GM18873 (cell line): ENCODE data around the gene TBRG4.

Source experiments
- ATAC-seq: cut with Tn5 transposase; IDR thresholded peaks from one replicate; pipeline ENCODE4 v1.9.1; 2021; ENCODE audit warnings: mild to moderate bottlenecking, moderate library complexity, moderate number of reproducible peaks; ENCODE audit not compliant: unreplicated experiment, low FRiP score

The TBRG4 gene

DNA sequence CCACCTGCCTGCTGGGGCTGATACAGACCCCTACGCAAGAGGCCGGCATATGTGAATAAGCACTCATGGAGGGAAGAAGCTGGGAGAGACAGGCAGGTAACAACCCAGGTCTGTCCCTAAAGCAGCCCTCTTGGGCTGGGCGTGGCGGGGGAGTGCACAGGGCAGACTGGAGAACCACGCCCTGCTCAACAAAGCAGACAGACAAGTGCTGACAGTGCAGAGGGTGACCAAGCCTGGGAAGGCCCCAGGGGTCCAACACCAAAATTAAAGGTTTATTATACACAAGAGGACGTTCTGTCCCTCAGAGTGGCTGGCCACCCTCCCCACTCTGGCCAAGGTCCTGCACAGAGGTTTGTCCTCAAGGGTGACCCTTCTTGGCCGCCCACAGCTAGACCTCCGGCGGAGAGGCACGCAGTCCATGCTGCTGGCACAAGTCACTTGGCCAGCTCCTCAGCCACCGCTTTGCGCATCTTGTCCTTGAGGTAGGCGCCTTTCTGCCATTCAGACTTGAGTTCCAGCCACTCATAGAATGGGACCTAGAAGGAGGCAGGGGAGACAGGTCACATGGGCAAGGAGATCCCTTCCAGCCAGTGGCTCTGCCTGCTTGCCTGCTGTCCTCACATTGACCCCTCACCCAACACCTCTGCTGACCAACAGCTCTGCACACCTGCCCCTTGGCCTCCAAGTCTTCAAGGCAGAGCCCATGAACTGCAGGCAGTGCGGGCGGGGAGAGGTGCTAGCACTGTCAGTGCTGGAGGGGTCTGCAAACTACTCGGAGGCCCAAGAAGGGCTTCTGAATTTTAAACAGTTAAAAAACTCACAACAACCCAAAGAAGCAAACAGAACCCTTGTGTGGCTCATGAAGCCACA, 11.4 kb downstream of the TBRG4 start:
- no peak for ATAC-seq

DNA sequence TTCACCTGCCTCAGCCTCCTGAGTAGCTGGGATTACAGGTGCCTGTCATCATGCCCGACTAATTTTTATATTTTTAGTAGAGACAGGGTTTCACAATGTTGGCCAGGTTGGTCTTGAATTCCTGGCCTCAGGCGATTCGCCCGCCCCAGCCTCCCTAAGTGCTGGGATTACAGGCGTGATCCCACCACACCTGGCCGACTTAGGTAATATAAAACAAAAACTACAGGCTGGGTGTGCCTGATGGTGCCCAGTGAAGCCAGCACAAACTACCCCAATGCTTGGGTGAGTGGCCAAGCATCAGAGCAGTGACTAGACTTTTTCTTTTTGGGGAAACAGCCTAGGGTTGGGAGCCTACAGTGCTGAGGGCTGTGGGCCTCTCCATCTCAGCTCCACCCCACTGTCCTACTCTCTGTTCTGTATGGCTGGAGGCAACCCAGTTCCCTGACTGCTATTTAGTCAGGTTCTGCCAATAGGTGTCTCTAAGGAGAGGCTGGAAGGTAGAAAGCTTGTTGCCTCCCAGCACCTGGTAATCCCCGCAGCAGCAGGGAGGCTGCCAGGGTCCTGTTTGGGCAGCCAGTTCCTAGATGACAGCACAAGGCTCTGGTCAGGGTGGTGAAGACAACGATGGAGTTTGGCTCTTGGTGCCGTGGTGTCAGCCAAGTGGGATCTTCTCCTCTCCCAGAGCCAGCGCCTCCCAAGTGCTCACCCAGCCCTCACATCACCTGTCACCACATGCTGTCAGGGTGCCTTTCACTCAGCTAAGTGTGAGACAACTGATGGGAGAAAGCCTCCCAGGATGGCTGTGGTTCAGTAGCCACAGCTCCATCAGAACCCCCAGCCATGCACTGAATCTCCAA, 12.3 kb downstream of the TBRG4 start:
- no peak for ATAC-seq

DNA sequence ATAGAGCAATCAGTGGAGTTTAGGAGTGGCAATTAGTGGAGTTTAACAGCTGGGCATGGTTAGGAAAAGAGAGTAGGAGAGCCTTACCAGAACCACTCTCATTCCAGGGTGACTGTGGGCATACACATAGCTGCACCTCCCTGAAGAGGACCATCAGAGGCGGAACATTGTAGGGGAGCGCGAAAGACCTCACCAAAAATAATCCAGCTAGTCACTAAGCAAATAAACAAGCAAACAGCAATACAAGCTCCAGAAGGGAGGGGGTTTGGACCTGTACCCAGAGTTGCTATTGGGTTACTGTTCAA, 18.6 kb downstream of the TBRG4 start:
- ATAC-seq = no peak

DNA sequence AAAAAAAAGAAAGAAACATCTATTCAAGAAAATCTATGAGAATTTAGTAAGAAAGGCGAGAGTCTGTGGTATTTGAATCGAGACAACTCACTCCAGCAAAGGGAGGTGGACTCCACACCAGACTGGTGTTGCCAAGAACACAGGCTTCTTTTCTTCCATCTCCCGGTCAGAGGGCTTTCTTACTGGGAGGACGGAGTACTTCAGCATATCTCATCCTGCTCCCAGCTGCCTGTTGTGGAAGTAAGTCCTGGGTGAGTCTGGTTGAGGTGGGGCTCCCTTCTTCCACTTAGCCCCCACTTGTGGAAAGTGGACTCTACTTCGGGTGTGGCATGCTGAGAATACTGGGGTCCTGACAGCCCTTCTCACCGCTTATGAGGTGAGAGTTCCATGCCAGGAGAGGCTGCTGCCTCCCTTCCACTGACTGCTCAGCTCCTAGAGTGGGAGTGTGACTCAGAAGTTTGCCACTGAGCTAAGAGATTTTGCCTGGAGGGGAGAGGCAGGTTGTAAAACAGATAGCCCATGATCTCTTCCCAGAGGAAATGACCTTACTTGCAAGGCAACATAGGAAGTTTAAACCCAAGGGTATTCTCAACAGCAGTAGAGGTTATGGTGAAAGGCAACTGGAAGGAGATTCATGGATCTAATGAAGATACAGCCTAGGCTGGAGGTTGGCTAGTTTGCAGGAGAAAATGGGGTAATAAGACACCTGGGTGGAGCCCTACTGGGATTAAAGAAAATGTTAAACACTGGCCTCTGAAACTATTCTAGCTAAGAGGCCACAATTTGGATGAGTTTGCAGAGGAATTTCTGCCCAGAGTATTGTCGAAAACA, 19.2 kb downstream of the TBRG4 start:
- ATAC-seq = no peak

DNA sequence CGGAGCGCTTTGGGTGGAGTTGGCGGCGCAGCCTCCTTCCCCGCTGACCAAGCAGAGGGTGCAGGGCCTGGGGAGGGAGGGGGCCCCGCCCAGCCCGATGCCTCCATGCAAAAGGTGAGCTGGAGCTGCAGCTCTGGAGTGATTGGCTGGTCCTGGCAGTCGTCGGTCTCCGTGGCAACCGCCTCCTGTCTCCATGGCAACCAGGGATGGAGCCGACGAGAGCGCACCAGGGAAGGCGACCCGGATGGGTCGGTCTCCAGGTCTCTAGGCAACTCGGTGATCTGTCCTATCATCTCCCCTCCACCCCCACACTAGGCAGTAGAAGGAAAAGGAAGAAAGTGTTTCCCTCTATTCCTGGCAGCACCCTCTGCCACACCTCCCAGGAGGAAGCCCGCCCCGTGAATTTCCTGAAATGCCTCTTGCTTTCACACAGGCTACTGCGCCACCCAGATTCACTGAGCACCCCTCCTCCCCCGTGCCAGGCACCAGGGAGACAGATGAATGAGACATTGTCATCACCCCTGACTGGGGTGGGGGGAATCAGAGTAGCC, 22.1 kb downstream of the TBRG4 start:
- ATAC-seq = no peak

DNA sequence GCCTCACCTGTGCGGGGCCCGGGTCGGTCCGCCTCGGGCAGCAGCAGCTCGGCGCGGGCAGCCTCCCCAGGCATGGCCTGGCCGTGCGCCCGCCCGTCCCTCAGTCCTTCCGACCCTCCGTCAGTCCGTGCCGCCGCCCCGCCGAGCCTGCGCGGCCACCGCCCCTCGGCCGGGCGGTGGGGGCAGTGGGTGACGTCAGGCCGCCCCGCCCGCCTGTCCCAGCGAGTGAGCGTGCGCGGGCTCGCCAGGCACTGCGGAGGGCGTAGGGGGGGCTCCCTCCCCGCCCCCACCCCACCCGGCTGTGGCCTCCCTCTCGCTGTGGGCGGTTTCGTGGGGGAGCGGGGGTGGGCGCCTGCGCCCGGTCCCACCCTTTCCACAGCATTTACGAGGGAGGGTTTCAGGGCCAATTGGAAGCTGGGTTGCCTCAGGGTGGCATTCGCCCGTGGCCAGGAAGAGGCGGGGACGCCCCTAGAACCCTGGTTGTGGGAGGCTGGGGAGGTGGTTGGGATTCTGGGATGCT, 22.6 kb downstream of the TBRG4 start, which contains the start of gene NACAD:
NACAD (minus strand) TSS at position 149 of the 520 bp plus-strand sequence; CDS start at position 74, 75 bp downstream.
- ATAC-seq = no peak

DNA sequence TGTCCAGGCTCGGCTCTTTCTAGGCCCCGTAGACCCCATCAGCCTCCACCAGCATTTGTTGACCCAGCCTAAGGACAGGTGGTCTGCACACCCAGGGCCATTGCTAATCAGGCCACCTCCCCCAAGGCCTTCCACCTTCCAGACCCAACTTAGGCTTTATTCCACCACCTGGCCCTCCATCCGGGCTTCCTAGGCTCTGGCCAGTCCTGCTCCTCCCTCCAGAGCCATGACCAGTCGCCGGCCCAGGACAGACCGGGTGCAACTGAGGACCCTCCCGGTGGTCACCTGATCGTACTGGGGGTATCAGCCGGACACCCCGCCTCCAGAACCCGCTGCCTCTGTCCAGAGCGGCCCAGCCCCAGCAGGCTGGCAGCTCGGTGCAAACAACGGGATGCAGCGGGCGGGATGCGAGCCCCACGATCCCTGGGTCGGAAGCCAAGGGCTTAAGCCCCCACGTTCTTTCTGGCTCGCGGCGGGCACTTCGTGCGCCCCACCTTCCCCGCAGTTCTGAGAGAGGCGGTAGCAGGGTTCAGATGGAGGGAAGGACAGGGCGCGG, 23.3 kb downstream of the TBRG4 start:
- ATAC-seq = no peak

DNA sequence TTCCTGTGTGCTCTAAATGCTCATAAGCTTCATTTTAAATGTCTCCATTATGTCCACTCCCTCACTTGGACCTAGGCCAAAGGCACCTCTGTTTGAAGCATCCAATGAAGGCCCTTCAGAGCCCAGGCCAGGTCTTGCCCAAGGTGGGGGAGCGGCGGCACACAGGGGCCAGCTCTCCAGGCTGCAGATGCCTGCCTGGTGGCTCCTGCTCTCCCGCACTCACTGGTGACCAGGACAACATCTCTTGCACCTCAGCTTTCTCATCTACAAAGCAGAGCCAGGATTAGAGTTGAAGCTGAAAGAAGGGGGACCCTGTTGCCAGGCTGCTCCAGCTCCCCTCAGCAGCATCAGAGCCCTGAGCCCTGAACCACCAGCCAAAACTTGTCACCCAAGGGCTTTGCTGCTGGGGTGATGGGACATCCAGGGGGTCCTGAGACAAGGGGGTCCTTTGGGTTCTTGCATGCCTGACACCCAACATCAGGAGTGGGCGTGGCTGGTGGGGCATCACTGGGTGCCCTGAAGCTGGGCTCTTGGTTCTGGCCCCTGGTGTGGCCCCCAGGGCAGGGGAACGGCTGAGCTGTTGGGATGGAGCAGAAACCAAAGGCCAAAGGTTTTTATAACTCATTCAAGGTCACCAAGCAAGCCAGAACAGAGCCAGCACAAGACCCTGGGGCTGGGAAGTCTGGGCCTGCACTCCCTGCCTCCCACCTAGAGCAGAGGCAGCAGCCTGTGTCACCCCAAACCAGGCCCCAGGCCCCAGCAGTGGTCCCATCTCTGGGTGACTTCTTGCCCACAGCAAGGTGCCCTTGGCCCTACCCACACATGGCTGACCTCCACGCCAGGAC, 24.0 kb downstream of the TBRG4 start:
- no peak for ATAC-seq

DNA sequence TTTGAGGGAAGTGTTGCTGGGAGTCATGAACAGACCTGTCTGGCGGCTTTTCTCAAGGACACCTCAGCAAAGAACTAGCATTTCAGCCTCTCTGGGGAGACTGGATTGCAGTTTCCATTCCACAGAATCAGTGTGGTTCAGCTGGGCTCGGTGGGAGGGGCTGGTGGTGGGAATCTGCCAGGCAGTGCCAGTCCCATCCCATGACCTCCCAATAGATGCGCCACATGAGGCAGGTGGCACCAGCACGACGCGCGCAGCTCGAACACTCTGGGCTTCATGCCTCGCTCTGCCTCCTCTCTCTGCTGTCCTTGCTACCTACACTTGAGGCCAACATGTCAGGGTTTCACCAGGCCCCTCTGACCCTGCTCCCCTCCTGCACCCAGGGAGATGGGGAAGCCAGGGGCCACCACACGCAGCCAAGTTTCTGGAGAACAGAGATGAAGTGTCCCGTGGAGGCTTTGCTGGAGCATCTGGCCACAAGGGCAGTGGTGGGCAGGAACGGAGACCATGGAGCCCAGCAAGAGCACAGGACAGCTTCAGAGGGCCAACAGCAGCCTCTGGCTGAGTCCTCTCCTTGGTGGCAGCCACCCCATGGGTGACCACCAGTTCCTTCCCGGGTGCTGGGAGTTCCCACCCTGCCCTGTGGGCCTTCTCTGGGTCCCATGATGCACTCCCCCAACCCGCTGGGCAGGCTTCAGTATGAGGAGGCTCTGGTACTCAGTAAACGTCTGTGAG, 25.0 kb downstream of the TBRG4 start:
- ATAC-seq = no peak

DNA sequence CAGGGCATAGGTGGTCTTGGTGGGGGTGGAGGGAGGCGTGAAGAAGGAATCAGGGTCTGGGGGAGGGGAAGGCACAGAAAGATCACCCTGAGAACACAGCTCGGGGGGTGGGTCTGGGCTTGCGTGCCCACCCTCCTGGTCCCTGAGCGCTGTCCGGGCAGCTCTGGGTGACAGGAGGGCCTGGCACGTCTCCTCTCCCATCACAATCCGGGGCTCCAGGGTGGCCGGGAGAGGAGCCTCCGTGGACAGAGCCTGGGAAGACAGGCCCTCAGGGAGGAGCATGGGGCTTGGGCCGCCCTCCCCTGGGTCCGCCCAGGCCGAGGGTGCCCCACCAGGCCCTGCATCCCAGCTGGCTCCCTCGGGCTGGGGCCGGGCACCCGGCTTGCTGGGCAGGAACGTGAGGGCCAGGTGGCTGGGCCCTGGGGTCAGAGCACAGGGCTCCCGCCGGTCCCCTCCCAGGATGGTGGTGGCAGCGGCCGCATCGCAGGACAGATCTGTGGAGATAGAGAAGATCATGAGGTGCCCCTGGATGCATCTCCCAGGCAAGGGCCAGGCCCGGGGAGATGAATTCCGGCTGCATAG, 25.8 kb downstream of the TBRG4 start:
- ATAC-seq = no peak

DNA sequence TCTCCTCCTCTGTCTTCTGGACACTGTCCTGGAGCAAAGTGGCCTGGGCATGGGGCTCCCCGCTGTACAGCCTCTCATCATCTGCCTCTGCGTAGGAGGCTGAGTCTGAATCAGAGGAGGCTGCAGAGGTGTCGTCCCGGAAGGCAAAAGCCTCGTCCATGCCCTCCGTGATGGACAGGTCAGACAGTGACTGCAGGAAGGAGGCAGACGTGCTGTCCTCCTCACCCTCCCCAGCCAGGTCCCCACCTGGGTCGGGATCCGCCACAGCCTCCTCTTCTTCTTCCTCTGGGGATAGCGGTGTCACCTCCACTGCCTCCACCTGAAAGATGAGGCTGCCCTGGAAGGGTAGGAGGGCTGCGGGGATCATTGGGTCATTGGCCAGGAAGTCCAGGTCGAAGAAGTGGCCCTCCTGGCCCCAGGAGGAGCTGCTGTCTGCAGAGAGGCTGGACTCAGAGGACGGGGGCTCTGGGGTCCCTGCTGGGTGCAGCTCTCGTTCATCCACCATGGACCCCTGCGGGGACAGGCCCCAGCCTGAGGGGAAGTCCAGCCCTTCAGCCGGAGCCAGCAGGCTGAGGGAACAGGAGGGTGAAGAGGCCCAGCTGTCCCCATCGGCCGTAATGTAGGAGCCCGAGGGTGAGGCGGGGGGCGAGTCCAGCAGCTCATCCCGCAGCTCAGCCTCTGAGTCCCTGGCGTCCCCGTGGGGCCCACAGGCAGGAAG, 26.4 kb downstream of the TBRG4 start:
- ATAC-seq = no peak

DNA sequence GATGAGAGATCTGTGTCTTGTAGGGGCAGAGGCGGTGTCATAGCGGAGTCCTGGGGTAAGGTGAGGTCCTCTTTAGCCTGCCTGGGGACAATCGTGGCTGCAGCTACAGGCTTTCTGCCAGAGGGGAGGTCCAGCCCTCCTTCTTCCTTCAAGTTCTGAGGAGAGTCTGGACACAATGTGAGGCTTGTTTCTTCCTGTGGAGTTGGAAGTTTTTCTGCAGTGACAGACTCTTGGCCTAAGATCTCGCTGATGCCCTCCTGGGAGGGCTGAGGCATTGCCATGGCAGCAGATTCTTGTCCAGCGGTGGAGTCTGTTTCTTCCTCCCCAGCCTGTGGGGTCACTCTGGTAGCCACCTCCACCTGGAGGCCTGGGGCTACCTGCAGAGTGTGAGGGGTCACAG, 27.2 kb downstream of the TBRG4 start:
- no peak for ATAC-seq

DNA sequence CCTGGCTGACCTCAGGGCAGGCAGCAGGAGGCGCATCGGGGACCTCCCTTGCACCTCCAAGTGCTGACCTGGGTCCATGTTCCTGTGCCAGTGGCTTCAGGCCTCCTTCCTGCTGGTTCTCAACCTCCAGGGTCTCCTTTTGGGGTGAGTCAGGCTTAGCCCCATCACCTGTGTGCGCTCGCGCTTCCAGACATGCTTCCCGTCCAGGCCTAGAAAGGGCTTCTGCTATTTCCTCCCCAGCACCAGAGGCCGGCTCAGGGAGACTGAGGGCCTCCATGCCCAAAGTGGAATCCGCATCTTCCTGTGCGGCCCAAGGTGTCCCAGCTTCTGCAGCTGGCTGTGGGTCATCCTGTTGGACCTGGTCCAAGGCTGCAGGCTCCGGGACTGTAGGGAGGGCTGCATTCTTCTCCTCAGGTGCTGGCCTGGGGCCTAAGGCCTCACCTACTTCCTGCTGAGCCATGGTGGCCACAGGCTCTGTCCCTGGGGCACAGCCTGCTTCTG, 28.6 kb downstream of the TBRG4 start:
- no peak for ATAC-seq

DNA sequence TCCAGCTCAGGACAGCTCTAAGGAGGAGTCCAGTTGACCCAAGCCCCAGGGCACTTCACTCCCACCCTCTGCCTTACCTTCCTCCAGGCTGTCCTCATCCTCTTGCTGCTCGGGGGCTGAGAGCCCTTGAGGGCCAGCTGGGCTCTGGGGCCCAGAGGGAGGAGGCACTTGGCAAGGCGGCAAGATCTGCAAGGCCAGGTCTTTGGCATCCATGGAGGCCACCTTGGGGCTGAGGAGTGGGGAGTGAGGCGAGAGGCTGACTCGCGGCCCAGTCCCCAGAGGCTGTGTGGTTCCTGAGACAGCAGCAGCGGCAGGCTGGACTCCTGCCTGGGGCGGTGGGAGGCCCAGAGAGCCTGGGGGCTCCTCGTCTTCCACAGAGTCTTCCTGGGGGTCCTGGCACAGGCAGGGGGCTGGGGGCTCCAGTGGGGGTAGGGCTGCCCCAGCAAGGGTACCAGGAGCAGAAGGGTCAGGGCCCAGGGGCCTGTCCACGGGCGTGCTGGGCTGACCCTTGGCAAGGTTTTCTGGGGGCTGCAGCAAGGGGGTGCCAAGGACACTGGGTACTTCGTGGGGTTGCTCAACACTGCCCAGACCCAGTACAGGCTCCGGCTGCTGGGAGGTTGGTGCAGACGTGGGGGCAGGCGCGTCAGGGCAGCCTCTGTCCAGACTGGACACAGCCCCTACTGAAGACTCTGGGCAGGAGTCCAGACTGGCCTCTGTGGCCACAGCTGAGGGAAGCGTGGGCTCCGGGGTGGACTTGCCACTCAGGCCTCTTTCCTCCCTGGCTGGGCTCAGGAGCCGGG, 29.3 kb downstream of the TBRG4 start:
- ATAC-seq = no peak

DNA sequence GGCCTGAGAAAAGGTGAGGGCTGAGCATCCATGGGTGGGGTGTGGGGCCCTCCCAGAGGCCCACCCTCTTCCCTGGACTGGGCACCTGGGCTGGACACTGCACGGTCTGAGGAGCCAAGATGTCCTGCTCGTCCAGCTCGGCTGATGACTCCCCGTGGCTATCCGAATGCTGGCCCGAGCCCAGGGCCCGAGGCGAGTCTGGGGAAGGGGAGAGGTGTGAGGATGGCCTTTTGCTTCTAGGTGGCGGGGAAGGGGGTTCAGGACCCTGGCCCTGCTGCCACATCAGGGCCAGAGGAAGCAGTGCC, 29.9 kb downstream of the TBRG4 start:
- ATAC-seq = no peak

DNA sequence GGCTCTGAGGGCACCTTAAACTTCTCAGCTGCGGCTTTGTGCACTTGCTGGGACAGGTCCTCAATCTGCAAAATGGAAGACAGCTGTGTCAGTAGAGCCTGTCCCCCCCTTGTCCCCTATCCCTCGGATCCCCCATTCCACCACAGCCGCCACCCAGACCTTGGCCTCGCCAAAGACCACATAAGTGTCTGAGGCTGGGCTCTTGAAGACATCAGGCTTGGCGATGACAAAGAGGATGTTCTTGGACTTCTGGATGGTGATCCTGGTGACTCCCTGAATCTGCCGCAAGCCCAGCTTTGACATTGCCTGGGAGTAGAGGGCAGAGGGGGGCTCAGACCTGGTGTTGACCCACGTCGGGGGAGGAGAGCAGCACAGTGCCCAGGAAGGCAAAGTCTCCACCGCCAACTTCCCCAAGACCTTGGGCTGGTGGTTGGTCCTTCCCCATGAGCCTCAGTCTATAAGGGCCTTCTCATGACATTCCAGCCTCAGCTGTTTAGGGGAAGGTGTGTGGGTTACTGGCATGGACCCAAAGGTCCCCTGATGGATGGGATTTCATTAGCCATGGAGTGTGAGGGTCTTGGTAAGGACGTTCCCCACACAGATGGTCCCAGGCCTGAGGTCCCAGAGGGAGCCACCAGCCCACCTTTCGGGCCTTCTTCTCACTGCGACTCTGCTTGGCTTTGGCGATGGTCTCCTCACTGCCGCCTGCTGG, 30.4 kb downstream of the TBRG4 start:
- ATAC-seq = no peak
